HG03439 (cell line): ENCODE results near the gene DLG2.

ENCODE experiments used
- ATAC-seq: cut with Tn5 transposase; IDR thresholded peaks from one replicate; pipeline ENCODE4 v1.9.1; 2021; ENCODE audit warnings: mild to moderate bottlenecking, moderate library complexity; ENCODE audit not compliant: unreplicated experiment

Gene DLG2

GRCh38 chr11:84719935-84720577 lies 907.1 kb downstream of the DLG2 start:
- no peak for ATAC-seq

GRCh38 chr11:84714316-84714780 lies 912.8 kb downstream of the DLG2 start:
- ATAC-seq = peak; percentile 71

GRCh38 chr11:84691830-84692229 lies 935.3 kb downstream of the DLG2 start:
- ATAC-seq = no peak

- ATAC-seq = no peak
Observed at GRCh38 chr11:84687433-84687832, 939.7 kb downstream of the DLG2 start.

GRCh38 chr11:84686716-84687115 lies 940.4 kb downstream of the DLG2 start:
- no peak for ATAC-seq

- ATAC-seq = no peak
Observed at GRCh38 chr11:84685976-84686375, 941.2 kb downstream of the DLG2 start.

- ATAC-seq = no peak
Observed at GRCh38 chr11:84685149-84685548, 942.0 kb downstream of the DLG2 start.

- ATAC-seq = no peak
Observed at GRCh38 chr11:84681456-84681855, 945.7 kb downstream of the DLG2 start.

- no peak for ATAC-seq
Observed at GRCh38 chr11:84675396-84676025, 951.6 kb downstream of the DLG2 start.

- no peak for ATAC-seq
Observed at GRCh38 chr11:84673753-84674152, 953.4 kb downstream of the DLG2 start.

GRCh38 chr11:84671325-84671999 lies 955.7 kb downstream of the DLG2 start:
- ATAC-seq = no peak

- ATAC-seq = no peak
Observed at GRCh38 chr11:84663731-84664130, 963.4 kb downstream of the DLG2 start.

GRCh38 chr11:84660257-84660977 lies 966.7 kb downstream of the DLG2 start:
- ATAC-seq = no peak

GRCh38 chr11:84655712-84656111 lies 971.4 kb downstream of the DLG2 start:
- no peak for ATAC-seq

GRCh38 chr11:84648471-84648870 lies 978.7 kb downstream of the DLG2 start:
- no peak for ATAC-seq

- no peak for ATAC-seq
Observed at GRCh38 chr11:84645988-84646694, 981.0 kb downstream of the DLG2 start.

GRCh38 chr11:84642500-84642899 lies 984.6 kb downstream of the DLG2 start:
- ATAC-seq = no peak

- ATAC-seq = no peak
Observed at GRCh38 chr11:84634309-84634708, 992.8 kb downstream of the DLG2 start.

- no peak for ATAC-seq
Observed at GRCh38 chr11:84628871-84629620, 998.1 kb downstream of the DLG2 start.

GRCh38 chr11:84626256-84626655 lies 1000.9 kb downstream of the DLG2 start:
- ATAC-seq = no peak
